Type B pancreatic cell (in vitro differentiated cells): Measurements from ENCODE around the gene MPZL3. TPM values are rescaled to one million over a fixed set of nuclear protein-coding genes. Genes with fewer than 3 reads are reported as not detected.

Experiments
- DNase-seq: peaks from one replicate; pipeline ENCODE4 v3.0.0; 2021; ENCODE audit warnings: mixed read lengths; ENCODE audit not compliant: unreplicated experiment; ENCODE audit errors: extremely low spot score
- H3K27ac Mint-ChIP-seq: 2 replicates; pipeline ENCODE4 v1.8.0; 2021; ENCODE audit warnings: mild to moderate bottlenecking, mixed read lengths
- H3K27me3 Mint-ChIP-seq: 2 replicates; pipeline ENCODE4 v1.8.0; 2021; ENCODE audit warnings: mixed read lengths
- H3K36me3 Mint-ChIP-seq: 2 replicates; pipeline ENCODE4 v1.8.0; 2021; ENCODE audit warnings: mixed read lengths
- H3K4me1 Mint-ChIP-seq: one replicate; pipeline ENCODE4 v1.8.0; 2021; ENCODE audit warnings: mixed read lengths; ENCODE audit not compliant: unreplicated experiment
- H3K4me3 Mint-ChIP-seq: 2 replicates; pipeline ENCODE4 v1.8.0; 2021; ENCODE audit warnings: mild to moderate bottlenecking, mixed read lengths
- H3K9me3 Mint-ChIP-seq: 2 replicates; pipeline ENCODE4 v1.8.0; 2021; ENCODE audit warnings: mixed read lengths
- CTCF ChIP-seq: fragments of 200-600 bp; sonication (generic); conservative IDR thresholded peaks from 2 replicates; pipeline ENCODE4 v1.5.0; 2021; ENCODE audit warnings: antibody characterized with exemption, mild to moderate bottlenecking
- total RNA-seq: library from RNA; stranded (reverse); gene quantifications from 2 replicates; pipeline ENCODE4 v1.2.1, GENCODE V29; 2021; ENCODE audit warnings: low replicate concordance

The MPZL3 gene
- total RNA-seq, 1 donor from 2014 or later: 10.2 TPM

GRCh38 chr11:118276422-118276821 is 24.3 kb upstream of the MPZL3 start:
- TF ChIP-seq CTCF: no peak
- Mint-ChIP-seq H3K4me3 (peak overlapping the region; percentile 5), H3K27me3 (peaks cover 34% of the 10 kb centered on the region), H3K27ac (peak overlapping the region; percentile 66), H3K9me3 (no peaks in the 10 kb centered on the region), H3K36me3 (no peaks in the 10 kb centered on the region), H3K4me1 (no peaks in the 10 kb centered on the region)
- no peak for DNase-seq

GRCh38 chr11:118275176-118275575 is 23.0 kb upstream of the MPZL3 start:
- DNase-seq: no peak
- no peaks in the 10 kb centered on the region for H3K4me1 Mint-ChIP-seq
- no peak for TF ChIP-seq CTCF
- H3K27ac Mint-ChIP-seq: peak overlapping the region; percentile 79
- no peaks in the 10 kb centered on the region for H3K36me3 Mint-ChIP-seq
- H3K9me3 Mint-ChIP-seq: no peaks in the 10 kb centered on the region
- peak overlapping the region; percentile 53 for H3K4me3 Mint-ChIP-seq
- peaks cover 38% of the 10 kb centered on the region for H3K27me3 Mint-ChIP-seq

GRCh38 chr11:118274186-118274585 is 22.0 kb upstream of the MPZL3 start:
- Mint-ChIP-seq H3K9me3 (no peaks in the 10 kb centered on the region), H3K4me1 (no peaks in the 10 kb centered on the region), H3K36me3 (no peaks in the 10 kb centered on the region), H3K4me3 (peak overlapping the region; percentile 6), H3K27me3 (peaks cover 44% of the 10 kb centered on the region), H3K27ac (peak overlapping the region; percentile 79)
- TF ChIP-seq CTCF: no peak
- no peak for DNase-seq

- Mint-ChIP-seq H3K36me3 (no peaks in the 10 kb centered on the region), H3K4me1 (no peaks in the 10 kb centered on the region), H3K4me3 (no peak overlapping the region), H3K9me3 (no peaks in the 10 kb centered on the region), H3K27me3 (peaks cover 41% of the 10 kb centered on the region), H3K27ac (no peak overlapping the region)
- no peak for DNase-seq
- TF ChIP-seq CTCF: no peak
Measured at GRCh38 chr11:118272001-118272400, 19.8 kb upstream of the MPZL3 start.

GRCh38 chr11:118267486-118267885 is 15.3 kb upstream of the MPZL3 start:
- Mint-ChIP-seq H3K36me3 (no peaks in the 10 kb centered on the region), H3K4me1 (peaks cover 34% of the 10 kb centered on the region), H3K27me3 (peaks cover 45% of the 10 kb centered on the region), H3K27ac (peak overlapping the region; percentile 75), H3K9me3 (no peaks in the 10 kb centered on the region), H3K4me3 (peak overlapping the region; percentile 29)
- no peak for TF ChIP-seq CTCF
- DNase-seq: no peak

- peaks cover 37% of the 10 kb centered on the region for H3K4me1 Mint-ChIP-seq
- TF ChIP-seq CTCF: no peak
- no peaks in the 10 kb centered on the region for H3K36me3 Mint-ChIP-seq
- DNase-seq: no peak
- peak overlapping the region; percentile 96 for H3K27ac Mint-ChIP-seq
- H3K27me3 Mint-ChIP-seq: peaks cover 38% of the 10 kb centered on the region
- no peaks in the 10 kb centered on the region for H3K9me3 Mint-ChIP-seq
- peak overlapping the region; percentile 90 for H3K4me3 Mint-ChIP-seq
Measured at GRCh38 chr11:118265954-118266353, 13.8 kb upstream of the MPZL3 start.
